ENCODE results near the gene HNF1A.

DNA sequence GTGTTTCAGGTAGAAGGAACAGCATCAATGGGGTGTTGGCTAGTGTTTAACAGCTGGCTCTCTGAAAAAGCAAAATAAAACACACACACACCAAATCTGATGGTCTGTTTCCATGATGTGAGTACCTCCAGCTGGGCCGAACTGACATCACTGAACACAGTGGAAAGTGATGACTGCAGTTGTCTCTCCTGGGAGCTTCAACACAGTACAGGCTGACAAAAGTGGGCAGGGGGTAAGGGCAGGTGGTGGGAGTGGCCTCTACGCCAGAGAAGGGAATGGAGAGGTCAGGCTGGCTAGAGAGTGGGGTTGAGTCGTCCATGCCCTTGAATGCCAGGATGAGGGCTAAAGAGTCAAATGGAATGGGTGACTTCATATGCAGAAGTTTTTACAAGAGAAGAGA, 8.0 kb upstream of the HNF1A start:
- TF ChIP-seq, protein P1, sequence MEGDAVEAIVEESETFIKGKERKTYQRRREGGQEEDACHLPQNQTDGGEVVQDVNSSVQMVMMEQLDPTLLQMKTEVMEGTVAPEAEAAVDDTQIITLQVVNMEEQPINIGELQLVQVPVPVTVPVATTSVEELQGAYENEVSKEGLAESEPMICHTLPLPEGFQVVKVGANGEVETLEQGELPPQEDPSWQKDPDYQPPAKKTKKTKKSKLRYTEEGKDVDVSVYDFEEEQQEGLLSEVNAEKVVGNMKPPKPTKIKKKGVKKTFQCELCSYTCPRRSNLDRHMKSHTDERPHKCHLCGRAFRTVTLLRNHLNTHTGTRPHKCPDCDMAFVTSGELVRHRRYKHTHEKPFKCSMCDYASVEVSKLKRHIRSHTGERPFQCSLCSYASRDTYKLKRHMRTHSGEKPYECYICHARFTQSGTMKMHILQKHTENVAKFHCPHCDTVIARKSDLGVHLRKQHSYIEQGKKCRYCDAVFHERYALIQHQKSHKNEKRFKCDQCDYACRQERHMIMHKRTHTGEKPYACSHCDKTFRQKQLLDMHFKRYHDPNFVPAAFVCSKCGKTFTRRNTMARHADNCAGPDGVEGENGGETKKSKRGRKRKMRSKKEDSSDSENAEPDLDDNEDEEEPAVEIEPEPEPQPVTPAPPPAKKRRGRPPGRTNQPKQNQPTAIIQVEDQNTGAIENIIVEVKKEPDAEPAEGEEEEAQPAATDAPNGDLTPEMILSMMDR (IDR thresholded peaks at IDR 0.05) = no peak
- no peak for TF ChIP-seq POLR2A (IDR thresholded peaks at IDR 0.05)
- TF ChIP-seq EP300 (IDR thresholded peaks at IDR 0.05) = no peak

All from gastroesophageal sphincter (tissue), 3 donors.